Stimulated activated CD4-positive, alpha-beta T cell treated with anti-CD3 and anti-CD28 coated beads, Interleukin-4, amount 100 ng/mL, for 24 hours (primary cell): Measurements from ENCODE around the gene FOXK1.
"Not testable (repeated sequence)": the region's sequence is repeated elsewhere in the genome, so short reads cannot be mapped to it uniquely, and the experiment has no call there.

Experiments
- DNase-seq: peaks from one replicate; pipeline ENCODE4 v3.0.0-alpha.2; 2020

FOXK1 gene

GRCh38 chr7:4787947-4788626, 106.0 kb downstream of the FOXK1 start:
- no peak for DNase-seq

GRCh38 chr7:4788627-4789189, 106.6 kb downstream of the FOXK1 start:
- DNase-seq, result no peak

GRCh38 chr7:4789194-4790077, 107.3 kb downstream of the FOXK1 start:
- DNase-seq, result no peak

DNA sequence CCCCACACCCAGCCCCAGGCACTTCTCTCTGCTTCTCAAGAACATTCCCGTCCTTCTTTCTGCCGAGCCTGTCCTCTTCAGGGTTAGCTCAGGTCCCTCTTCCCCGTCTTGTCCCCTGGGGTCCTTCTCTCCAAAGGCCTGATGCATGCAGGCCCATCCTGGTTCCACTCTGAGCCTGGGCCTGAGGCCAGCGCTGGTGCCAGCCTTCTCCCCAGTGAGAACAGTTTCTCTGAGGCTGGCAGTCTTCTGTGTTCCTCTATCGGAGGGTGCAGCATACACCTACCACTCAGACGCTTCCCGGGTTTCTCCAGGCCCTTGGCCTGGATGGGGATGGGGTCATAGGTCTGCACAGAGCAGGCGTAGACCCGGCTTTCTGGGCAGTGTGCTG, 108.0 kb downstream of the FOXK1 start:
- DNase-seq, result no peak

- DNase-seq, result no peak
These were observed 108.5 kb downstream of the FOXK1 start for GRCh38 chr7:4790516-4790991.

DNA sequence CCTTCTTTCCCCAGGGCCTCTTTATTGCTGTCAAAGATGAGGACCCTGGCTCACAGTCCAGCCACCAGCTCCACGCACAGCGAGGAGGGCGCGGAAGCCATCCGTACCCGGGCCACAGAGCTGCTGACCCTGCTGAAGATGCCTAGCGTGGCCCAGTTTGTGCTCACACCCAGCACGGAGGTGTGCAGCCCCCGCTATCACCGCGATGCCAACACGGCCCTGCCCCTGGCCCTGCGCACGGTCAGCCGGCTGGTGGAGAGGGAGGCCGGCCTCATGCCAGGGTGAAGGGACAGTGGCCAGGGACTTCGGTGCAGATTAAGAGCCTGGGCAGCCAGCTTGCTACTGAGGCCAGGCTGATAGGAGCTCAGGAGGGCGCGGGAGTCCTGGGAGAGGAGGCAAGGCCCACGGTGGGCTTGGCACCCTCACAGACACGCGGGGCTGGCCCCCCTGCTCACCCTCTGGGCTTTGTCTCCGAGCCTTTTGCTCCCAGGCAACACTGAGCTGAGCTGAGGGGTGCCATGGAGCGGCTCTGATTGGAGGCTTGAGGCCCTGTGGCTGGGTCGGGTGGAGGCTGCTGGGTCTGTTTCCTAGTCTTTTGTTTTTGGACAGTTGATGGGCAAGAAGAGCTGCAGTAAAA, 109.1 kb downstream of the FOXK1 start:
- DNase-seq, result no peak

DNA sequence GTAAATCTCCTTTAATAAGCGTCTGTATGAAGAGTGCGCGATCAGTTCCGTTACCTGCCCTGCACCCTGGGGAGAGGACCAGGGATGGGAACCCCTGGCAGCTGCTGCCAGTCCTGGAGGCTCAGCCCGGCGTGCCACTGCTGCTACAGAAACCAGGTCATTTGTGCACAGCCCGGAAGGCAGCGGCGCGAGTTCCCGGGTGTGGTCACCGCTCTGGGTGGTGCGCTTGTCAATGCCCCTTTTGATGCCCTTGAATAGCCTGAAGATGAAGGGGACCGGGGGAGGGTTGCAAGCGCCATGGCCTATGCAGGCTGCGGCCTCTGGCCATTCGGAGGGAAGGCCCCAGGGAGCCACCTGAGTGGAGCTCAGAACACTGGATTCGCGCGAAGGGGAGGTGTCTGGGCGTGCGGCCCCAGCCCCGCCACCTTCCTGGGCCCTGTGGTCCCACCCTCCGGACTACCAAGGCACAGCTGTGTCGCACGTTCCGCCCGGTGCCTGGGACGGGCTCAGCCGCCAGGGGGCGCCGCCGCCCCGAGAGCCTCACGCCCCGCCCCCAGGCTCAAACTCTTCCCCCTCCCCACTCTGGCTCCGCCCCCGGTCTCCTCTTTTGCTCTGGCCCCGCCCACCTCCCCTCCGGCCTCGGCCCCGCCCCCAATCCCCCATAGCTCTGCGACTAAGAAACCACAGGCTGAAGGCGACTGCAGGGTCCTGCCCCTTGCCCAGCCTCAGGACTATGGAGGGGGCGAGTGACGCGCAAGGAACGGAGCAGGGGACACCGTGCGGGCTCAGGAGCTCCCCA, 109.8 kb downstream of the FOXK1 start:
- DNase-seq, result peak; percentile 81

GRCh38 chr7:4792537-4793126, 110.5 kb downstream of the FOXK1 start:
- peak; percentile 14 for DNase-seq

GRCh38 chr7:4793385-4793993, 111.4 kb downstream of the FOXK1 start:
- not testable (repeated sequence) for DNase-seq

DNA sequence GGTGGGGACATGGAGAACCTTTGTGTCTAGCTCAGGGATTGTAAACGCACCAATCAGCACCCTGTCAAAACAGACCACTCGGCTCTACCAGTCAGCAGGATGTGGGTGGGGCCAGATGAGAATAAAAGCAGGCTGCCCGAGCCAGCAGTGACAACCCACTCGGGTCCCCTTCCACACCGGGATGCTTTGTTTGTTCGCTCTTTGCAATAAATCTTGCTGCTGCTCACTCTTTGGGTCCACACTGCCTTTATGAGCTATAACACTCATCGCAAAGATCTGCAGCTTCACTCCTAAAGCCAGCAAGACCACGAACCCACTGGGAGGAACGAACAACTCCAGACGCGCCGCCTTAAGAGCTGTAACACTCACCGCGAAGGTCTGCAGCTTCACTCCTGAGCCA, 112.1 kb downstream of the FOXK1 start:
- DNase-seq, result not testable (repeated sequence)

GRCh38 chr7:4794591-4795350, 112.7 kb downstream of the FOXK1 start:
- no peak for DNase-seq

- no peak for DNase-seq
These were observed 114.4 kb downstream of the FOXK1 start for GRCh38 chr7:4796453-4796852.

DNA sequence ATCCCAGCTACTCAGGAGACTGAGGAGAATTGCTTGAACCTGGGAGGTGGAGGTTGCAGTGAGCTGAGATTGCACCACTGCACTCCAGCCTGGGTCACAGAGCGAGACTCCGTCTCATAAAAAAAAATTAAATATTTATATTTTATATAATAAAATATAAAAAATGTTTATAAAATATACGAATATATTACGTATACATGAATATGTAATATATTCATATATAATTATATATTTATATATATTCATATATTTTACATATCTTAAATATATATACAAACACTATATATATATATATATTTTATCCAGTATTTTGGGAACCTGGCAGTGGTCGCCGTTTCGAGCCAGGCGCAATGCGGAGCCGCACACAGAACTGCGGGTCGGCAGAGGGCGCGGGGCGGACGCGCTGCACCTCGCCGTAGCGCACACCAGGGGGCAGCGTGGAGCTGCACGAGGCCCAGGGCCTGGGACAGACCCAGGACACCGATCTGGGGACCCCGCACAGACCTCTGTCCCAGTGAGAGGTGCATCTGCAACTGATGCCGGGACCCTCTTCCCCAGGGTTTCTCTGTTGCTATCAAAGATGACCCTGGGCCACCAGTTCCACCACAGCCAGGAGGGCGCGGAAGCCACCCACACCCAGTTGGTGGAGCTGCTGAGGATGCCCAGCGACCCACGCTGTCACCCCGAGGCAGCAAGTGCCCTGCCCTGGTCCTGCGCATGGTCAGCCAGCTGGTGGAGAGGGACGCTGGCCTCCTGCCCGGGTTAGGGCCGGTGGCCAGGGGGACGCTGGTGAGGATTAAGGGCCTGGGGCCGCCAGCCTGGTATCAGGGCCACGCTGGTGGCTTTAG, 116.0 kb downstream of the FOXK1 start:
- DNase-seq, result peak; percentile 64

DNA sequence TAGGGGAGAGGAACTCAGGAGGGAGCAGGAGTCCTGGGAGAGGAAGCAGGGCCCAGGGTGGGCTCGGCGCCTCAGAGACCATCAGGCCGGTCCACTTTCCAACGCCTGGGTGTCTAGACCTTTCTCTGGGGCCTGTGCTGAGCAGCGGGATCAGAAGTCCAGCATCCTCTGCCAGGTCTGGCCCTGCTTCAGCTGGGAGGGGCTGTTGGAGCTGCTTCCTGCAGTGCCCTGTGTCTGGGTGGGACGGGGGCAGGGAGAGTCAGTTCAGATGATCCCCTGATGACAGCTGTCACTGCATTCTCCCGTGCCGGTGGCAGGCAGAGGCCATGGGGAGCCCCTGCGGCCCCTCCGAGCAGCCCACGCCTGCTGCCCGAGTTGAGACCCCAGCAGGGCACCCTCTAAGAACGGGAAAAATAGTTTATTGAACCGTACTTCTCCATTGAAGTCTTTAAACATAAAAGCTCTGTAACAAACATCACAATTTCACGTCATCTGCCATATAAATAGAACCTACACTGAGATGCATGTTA, 116.7 kb downstream of the FOXK1 start:
- DNase-seq, result no peak

- DNase-seq, result no peak
These were observed 117.6 kb downstream of the FOXK1 start for GRCh38 chr7:4799508-4800268.

- no peak for DNase-seq
These were observed 118.4 kb downstream of the FOXK1 start for GRCh38 chr7:4800487-4800886.

DNA sequence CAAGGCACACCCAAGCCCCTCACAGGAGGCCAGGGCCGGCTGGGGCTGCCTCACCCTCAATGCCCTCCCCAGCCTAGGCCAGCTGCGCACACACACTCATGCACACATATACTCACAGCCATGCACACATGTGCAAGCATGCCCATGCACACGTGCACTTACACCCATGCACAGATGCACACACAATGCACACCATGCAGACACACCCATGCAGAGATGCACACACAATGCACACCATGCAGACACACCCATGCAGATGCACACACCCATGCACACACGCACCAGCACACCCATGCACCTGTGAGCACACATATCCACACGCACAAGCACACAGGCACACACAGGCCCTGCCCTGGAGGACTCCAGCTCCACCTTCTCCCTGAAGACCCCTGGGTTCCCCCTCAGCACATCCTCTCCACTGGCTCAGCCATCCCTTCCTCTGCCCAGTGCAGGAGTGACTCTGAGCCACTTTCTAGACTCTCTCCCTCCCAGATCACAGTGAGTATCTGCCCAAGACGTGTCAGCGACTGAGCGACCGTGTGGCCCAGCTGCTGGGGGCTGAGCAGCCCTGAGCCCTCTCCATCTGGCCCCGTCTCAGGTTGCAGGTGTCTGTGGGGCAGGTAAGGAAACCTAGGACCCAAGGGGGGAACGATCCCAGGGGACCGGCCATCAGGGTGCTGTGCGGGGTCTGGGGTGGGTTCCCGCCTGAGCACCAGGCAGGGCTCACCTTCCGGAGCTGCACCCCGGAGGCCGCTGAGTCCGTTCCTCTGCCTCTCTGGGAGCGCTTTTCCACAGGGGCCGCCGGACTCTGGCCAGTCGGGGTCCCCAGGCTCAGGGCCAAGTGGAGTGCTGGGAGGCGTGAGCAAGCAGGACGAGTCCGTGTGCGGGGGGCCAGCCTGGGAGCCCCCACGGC, 119.1 kb downstream of the FOXK1 start:
- no peak for DNase-seq

DNA sequence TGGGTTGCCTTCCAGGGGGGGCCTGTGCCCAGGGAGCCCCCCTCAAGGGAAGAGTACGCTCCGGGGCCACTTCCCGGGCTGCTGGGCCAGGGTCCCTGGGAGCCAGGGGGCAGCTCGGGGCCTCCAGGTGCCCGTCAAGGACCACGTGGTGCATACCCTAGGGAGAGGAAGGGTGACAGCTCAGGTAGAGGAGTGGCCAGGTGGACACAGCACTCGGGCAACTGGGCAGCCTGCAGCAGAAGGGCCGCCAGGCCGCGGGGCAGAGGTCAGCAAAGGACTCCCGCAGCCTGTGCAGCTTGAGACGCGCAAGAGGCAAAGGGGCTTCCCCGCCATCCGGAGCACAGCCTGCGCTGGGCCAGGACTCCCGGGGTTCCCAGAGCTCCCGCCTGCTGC, 119.7 kb downstream of the FOXK1 start:
- DNase-seq, result no peak
